ENCODE measurements around the gene DCAF6. TPM values are rescaled to one million over a fixed set of nuclear protein-coding genes. Genes with fewer than 3 reads are reported as not detected.

The DCAF6 gene
- total RNA-seq, 1 donor from 2014 or later, result 32.9 TPM

DNA sequence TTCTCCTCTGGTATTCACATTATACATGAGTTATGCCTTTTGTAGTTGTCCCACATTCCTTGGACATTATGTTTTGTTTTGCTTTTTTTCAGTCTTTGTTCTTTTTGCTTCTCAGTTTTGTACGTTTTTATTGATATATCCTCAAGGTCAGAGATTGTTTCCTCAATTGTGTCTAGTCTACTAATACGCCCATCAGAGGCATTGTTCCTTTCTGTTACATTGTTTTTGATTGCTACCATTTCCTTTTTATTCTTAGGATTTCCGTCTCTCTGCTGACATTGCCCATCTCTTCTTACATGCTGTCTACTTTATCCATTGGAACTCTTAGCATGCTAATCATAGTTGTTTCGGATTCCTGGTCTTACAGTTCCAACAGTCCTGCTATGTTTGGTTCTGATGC, 28.2 kb downstream of the DCAF6 start:
- DNase-seq (no peak), ATAC-seq (ENCODE audit: low read depth) (no peak)
- TF ChIP-seq, protein P1, sequence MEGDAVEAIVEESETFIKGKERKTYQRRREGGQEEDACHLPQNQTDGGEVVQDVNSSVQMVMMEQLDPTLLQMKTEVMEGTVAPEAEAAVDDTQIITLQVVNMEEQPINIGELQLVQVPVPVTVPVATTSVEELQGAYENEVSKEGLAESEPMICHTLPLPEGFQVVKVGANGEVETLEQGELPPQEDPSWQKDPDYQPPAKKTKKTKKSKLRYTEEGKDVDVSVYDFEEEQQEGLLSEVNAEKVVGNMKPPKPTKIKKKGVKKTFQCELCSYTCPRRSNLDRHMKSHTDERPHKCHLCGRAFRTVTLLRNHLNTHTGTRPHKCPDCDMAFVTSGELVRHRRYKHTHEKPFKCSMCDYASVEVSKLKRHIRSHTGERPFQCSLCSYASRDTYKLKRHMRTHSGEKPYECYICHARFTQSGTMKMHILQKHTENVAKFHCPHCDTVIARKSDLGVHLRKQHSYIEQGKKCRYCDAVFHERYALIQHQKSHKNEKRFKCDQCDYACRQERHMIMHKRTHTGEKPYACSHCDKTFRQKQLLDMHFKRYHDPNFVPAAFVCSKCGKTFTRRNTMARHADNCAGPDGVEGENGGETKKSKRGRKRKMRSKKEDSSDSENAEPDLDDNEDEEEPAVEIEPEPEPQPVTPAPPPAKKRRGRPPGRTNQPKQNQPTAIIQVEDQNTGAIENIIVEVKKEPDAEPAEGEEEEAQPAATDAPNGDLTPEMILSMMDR (IDR thresholded peaks at IDR 0.05), result no peak
- Mint-ChIP-seq H3K36me3 (ENCODE audit: low read depth) (peaks cover 34% of the 10 kb centered on the region), H3K9me3 (no peaks in the 10 kb centered on the region), H3K4me3 (no peak overlapping the region), H3K27ac (no peak overlapping the region), H3K4me1 (no peaks in the 10 kb centered on the region), H3K27me3 (no peaks in the 10 kb centered on the region)
- ChIA-PET CTCF (no interaction called here), POLR2A (no interaction called here)
- intact Hi-C loops (cut with micrococcal nuclease), result no loop called here

- no peaks in the 10 kb centered on the region for H3K9me3 Mint-ChIP-seq
- H3K4me1 Mint-ChIP-seq, result no peaks in the 10 kb centered on the region
- no peak for ATAC-seq (ENCODE audit: low read depth)
- H3K27me3 Mint-ChIP-seq, result no peaks in the 10 kb centered on the region
- ChIA-PET POLR2A (no interaction called here), CTCF (no interaction called here)
- no peak overlapping the region for H3K27ac Mint-ChIP-seq
- intact Hi-C loops (cut with micrococcal nuclease), result no loop called here
- H3K4me3 Mint-ChIP-seq, result no peak overlapping the region
- TF ChIP-seq, protein P1 (IDR thresholded peaks at IDR 0.05), result no peak
- H3K36me3 Mint-ChIP-seq (ENCODE audit: low read depth), result peaks cover 32% of the 10 kb centered on the region
- no peak for DNase-seq
Observed at GRCh38 chr1:167966050-167966449, 29.6 kb downstream of the DCAF6 start.

GRCh38 chr1:167968569-167968968, 32.1 kb downstream of the DCAF6 start:
- no peaks in the 10 kb centered on the region for H3K4me1 Mint-ChIP-seq
- intact Hi-C loops (cut with micrococcal nuclease), result no loop called here
- DNase-seq (no peak), ATAC-seq (ENCODE audit: low read depth) (no peak)
- no peaks in the 10 kb centered on the region for H3K9me3 Mint-ChIP-seq
- peaks cover 34% of the 10 kb centered on the region for H3K36me3 Mint-ChIP-seq (ENCODE audit: low read depth)
- POLR2A ChIA-PET, result no interaction called here
- TF ChIP-seq, protein P1 (IDR thresholded peaks at IDR 0.05), result no peak
- H3K27ac Mint-ChIP-seq, result no peak overlapping the region
- CTCF ChIA-PET, result no interaction called here
- H3K27me3 Mint-ChIP-seq, result no peaks in the 10 kb centered on the region
- H3K4me3 Mint-ChIP-seq, result no peak overlapping the region

- Mint-ChIP-seq H3K4me1 (no peaks in the 10 kb centered on the region), H3K4me3 (no peak overlapping the region), H3K27me3 (no peaks in the 10 kb centered on the region), H3K36me3 (ENCODE audit: low read depth) (peaks cover 38% of the 10 kb centered on the region), H3K27ac (no peak overlapping the region), H3K9me3 (no peaks in the 10 kb centered on the region)
- no peak for DNase-seq
- POLR2A ChIA-PET, result no interaction called here
- intact Hi-C loops (cut with micrococcal nuclease), result no loop called here
- TF ChIP-seq, protein P1 (IDR thresholded peaks at IDR 0.05), result no peak
- ATAC-seq (ENCODE audit: low read depth), result no peak
- CTCF ChIA-PET, result no interaction called here
Observed at GRCh38 chr1:167973832-167974231, 37.3 kb downstream of the DCAF6 start.

- Mint-ChIP-seq H3K9me3 (no peaks in the 10 kb centered on the region), H3K36me3 (ENCODE audit: low read depth) (peaks cover 41% of the 10 kb centered on the region), H3K27ac (no peak overlapping the region), H3K4me3 (no peak overlapping the region), H3K27me3 (no peaks in the 10 kb centered on the region), H3K4me1 (no peaks in the 10 kb centered on the region)
- CTCF ChIA-PET, result no interaction called here
- ATAC-seq (ENCODE audit: low read depth), result no peak
- no peak for DNase-seq
- TF ChIP-seq, protein P1 (IDR thresholded peaks at IDR 0.05), result no peak
- intact Hi-C loops (cut with micrococcal nuclease), result no loop called here
- POLR2A ChIA-PET, result no interaction called here
Observed at GRCh38 chr1:167974698-167975097, 38.2 kb downstream of the DCAF6 start.

Measured in activated B cell treated with CpG ODN at 0.5 μM for 24 hours (primary cell).